NCI-H1436 (cell line): ENCODE measurements around the gene ZNF420.

Experiments
- DNase-seq: peaks from one replicate; lab custom pipeline; 2025; lab: John Stamatoyannopoulos, UW

ZNF420 gene

DNA sequence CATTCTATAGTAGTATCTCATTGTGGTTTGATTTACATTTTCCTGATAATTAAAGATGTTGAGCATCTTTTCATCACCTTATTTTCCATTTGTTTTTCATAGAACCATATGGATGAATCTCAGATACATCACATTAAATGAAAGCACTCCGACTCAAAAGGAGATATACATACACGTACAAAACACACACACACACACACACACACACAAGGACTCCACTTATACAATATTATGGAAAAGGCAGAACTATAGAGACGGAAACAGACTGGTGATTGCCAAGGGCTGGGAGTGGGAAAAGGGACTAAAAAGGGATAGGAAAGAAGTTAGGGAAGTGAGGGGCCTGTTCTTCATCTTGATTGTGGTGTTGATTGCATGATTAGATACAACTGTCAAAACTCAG lies 70.0 kb downstream of the ZNF420 start:
- no peak for DNase-seq

DNA sequence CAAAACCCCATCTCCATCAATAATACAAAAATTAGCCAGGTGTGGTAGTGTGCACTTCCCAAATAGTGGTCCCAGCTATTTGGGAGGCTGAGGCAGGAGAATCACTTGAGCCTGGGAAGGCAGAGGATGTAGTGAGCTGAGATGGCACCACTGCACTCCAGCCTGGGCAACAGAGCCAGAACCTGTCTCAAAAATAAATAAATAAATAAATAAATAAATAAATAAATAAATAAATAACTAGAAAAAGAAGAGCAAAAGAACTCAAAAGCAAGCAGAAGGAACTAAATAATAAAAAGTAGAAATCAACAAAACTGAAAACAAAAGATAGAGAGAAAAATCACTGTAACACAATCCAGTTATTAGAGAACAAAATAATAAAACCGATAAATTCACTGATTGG lies 81.9 kb downstream of the ZNF420 start:
- DNase-seq, result no peak

DNA sequence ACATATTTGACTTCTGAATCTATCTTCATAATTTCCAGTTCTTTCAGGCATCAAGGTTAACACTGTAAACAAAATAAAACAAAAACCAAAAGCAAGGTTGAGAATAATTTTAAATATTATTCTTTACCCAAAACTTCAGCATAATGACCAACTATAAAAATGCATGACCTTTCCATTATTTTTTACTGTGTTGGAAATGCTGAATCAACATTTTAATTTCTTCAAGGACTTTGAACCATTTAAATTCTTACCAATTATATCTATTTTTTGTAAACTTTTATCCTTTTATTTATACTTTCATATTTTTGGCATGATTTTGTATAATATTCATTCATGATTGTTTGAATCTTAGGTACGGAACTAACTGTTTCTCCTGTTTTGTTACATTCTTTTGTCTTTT lies 87.4 kb downstream of the ZNF420 start:
- DNase-seq, result no peak

DNA sequence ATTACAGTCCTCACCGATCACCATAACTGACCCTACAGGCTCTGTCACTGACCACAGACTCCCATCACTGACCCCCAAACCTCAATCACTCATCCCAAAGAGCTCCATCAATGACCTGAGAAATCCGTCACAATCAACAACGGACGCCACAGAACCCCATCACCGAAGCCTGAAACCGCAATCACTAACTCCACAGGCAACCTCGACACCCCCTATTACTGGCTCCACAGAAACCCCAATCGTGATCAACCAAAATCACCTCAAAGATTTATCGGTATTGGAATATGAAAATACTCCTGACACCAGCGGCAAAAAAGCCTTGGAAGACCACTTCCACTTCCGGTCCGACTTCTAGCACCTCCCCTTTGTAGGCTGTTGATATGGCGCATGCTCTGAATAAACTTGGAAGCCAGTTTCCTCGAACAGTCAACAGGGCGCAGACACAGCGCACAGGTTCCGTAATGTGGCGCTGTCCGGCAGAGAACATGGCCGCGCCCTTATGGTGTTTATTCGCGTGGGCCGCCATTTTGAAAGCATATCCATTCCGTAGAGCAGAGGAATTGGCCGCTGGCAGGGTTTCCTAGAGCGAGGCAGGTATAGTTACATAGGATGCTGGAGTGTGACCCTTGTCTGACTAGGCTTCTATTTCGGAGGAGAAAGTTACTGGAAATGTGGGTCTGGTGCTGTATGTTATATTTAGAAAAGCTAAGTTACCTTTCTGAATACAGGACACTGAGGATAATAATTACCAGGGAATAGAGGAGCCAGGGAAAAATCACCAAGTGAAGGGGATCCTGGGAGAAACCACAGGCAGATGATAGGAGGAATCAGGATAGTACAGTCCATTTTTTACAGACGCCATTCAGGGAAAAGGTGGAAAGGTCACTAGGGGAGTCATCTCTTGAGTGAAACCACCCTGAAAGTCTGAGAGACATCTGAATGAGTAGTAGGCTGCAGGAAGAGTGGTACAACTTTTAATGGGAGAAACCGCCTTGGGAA lies 94.4 kb downstream of the ZNF420 start, which contains the start of gene ZNF585A:
Gene ZNF585A (minus strand): TSS at position 328 of the 999 bp plus-strand sequence. CDS start 2,785 bp downstream, outside the sequence.
- DNase-seq, result peak; percentile 96
